Sigmoid colon (tissue), 4 donors: ENCODE results near the gene HOXD3.

Experiments
- CTCF ChIP-seq, 4 experiments: fragments of 450-650 bp in 3 of 4; fragments of 200-600 bp in 1 of 4; IDR thresholded peaks; one replicate each; pipeline ENCODE4 v1.5.1; 2016 to 2019; ENCODE audit warnings: antibody characterized with exemption in 4 of 4, mild to moderate bottlenecking in 3 of 4, moderate library complexity in 2 of 4
- EP300 ChIP-seq, 4 donors: sonication (generic); formaldehyde crosslinking; IDR thresholded peaks; one replicate each; pipeline ENCODE4 v1.6.1; 2017; ENCODE audit warnings: antibody characterized with exemption in 4 of 4
- POLR2AphosphoS5 ChIP-seq, 4 donors: sonication (generic); formaldehyde crosslinking; IDR thresholded peaks; one replicate each; pipeline ENCODE4 v1.6.1; 2017; ENCODE audit warnings: antibody characterized with exemption in 4 of 4

DNA sequence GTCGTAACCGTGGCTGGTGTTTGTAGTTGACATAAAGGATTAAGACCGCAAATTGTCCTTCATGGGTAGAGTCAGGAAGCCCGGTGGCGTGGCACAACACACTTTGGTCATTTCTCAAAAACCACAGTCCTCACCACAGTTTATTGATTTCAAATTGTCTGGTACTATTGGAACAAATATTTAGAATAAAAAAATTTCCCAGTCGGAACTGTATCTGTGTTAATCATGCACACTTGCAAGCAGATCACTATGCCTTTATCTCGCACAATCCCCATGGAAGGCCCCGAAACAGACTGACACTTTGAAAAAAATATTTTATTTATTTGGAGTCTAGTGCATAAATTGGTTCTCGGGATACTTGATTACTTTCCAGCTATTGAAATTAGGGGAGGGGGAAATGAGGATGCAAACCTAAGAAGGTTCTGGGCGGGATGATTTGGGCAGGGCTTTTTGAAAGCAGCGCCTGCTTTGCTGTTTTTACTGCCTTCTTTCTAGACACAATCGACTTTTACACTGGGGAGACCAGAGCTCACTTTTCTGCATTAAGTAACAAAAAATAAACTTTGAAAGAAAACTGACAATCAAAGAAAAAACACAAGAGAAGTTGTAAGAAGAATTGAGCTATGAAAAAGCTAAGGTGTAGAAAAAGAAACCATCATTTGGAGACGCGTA, 15.9 kb downstream of the HOXD3 start:
- TF ChIP-seq EP300 (IDR thresholded peaks at IDR 0.05): no peak
- no peak for TF ChIP-seq POLR2AphosphoS5 (IDR thresholded peaks at IDR 0.05)
- no peak for TF ChIP-seq CTCF (IDR thresholded peaks at IDR 0.05)
